NCI-H2227 (cell line): ENCODE results near the gene HADH.
A peak's percentile ranks its signal among the peaks of the same experiment; 100 is the strongest.
"Not testable (repeated sequence)": the region's sequence is repeated elsewhere in the genome, so short reads cannot be mapped to it uniquely, and the experiment has no call there.

Experiments used
- DNase-seq: peaks from one replicate; lab custom pipeline; 2025; ENCODE audit not compliant: unreplicated experiment; lab: John Stamatoyannopoulos, UW

HADH gene

GRCh38 chr4:107989537-107990386 lies at the start of gene HADH:
TSS of gene HADH (plus strand) at chr4:107989889. CDS start at chr4:107989933, 44 bp downstream.
- DNase-seq = peak; percentile 91

- DNase-seq = no peak
Observed at GRCh38 chr4:107945809-107946208, 43.9 kb upstream of the HADH start.

GRCh38 chr4:107950746-107951540 lies 38.7 kb upstream of the HADH start:
- no peak for DNase-seq

- DNase-seq = no peak
Observed at GRCh38 chr4:107951551-107951950, 38.1 kb upstream of the HADH start.

- no peak for DNase-seq
Observed at GRCh38 chr4:107956011-107956410, 33.7 kb upstream of the HADH start.

- no peak for DNase-seq
Observed at GRCh38 chr4:107966903-107967302, 22.8 kb upstream of the HADH start.

- not testable (repeated sequence) for DNase-seq
Observed at GRCh38 chr4:107967519-107967918, 22.2 kb upstream of the HADH start.

- DNase-seq = not testable (repeated sequence)
Observed at GRCh38 chr4:107967921-107968320, 21.8 kb upstream of the HADH start.

GRCh38 chr4:107970063-107970798 lies 19.5 kb upstream of the HADH start:
- no peak for DNase-seq

- no peak for DNase-seq
Observed at GRCh38 chr4:107972605-107973004, 17.1 kb upstream of the HADH start.

- no peak for DNase-seq
Observed at GRCh38 chr4:107974523-107974922, 15.2 kb upstream of the HADH start.

- DNase-seq = no peak
Observed at GRCh38 chr4:107977482-107977881, 12.2 kb upstream of the HADH start.

GRCh38 chr4:107977966-107978705 lies 11.6 kb upstream of the HADH start:
- peak; percentile 78 for DNase-seq

GRCh38 chr4:107978716-107979451 lies 10.8 kb upstream of the HADH start:
- no peak for DNase-seq

GRCh38 chr4:107987916-107988762 lies 1.6 kb upstream of the HADH start:
- no peak for DNase-seq

GRCh38 chr4:107988763-107989035 lies 990 bp upstream of the HADH start:
- DNase-seq = no peak

GRCh38 chr4:107989162-107989536 lies 540 bp upstream of the HADH start:
- no peak for DNase-seq

- DNase-seq = no peak
Observed at GRCh38 chr4:107991945-107992630, 2.4 kb downstream of the HADH start.

GRCh38 chr4:107993969-107994368 lies 4.3 kb downstream of the HADH start:
- no peak for DNase-seq
